Astrocyte of the spinal cord (primary cell): ENCODE measurements around the gene AHNAK2.

Source experiments
- DNase-seq: peaks from one replicate; pipeline ENCODE4 v3.0.0; 2011; ENCODE audit warnings: low read depth, low spot score
- H3K4me3 ChIP-seq: 2 replicates; pipeline ENCODE4 v1.5.1; 2011; ENCODE audit warnings: low read depth, mild to moderate bottlenecking, low read length, moderate library complexity
- in situ Hi-C: cut with HindIII; loops from 2 replicates; pipeline ENCODE4 v1.10.0; 2017; ENCODE audit warnings: low sequenced_read_pairs
- TF ChIP-seq, protein P1 (sequence below): IDR thresholded peaks from 2 replicates; pipeline ENCODE4 v1.5.1; 2012; ENCODE audit warnings: low read depth, mild to moderate bottlenecking, low read length, inconsistent platforms

The AHNAK2 gene

DNA sequence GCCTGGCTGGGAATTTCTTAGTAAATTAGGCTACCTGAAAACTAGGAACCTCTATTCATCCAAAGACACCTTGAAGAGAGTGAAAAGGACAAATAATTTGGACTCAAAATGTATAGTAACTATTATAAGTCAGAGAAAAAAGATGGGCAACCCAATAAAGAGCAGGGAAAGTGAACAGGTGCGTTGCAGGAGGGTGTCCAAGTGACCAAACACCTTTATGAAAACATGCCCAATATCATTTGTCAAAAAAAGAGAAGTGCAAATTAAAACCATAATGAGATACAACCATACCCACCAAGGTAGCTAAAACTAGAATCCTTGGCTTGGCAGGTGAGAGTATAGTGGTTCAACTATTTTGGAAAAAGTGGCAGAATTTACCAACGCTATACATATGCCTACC lies 78.4 kb downstream of the AHNAK2 start:
- in situ Hi-C loops, result no loop called here
- no peak for DNase-seq
- TF ChIP-seq, protein P1, sequence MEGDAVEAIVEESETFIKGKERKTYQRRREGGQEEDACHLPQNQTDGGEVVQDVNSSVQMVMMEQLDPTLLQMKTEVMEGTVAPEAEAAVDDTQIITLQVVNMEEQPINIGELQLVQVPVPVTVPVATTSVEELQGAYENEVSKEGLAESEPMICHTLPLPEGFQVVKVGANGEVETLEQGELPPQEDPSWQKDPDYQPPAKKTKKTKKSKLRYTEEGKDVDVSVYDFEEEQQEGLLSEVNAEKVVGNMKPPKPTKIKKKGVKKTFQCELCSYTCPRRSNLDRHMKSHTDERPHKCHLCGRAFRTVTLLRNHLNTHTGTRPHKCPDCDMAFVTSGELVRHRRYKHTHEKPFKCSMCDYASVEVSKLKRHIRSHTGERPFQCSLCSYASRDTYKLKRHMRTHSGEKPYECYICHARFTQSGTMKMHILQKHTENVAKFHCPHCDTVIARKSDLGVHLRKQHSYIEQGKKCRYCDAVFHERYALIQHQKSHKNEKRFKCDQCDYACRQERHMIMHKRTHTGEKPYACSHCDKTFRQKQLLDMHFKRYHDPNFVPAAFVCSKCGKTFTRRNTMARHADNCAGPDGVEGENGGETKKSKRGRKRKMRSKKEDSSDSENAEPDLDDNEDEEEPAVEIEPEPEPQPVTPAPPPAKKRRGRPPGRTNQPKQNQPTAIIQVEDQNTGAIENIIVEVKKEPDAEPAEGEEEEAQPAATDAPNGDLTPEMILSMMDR, result no peak
- no peak overlapping the region for H3K4me3 ChIP-seq

DNA sequence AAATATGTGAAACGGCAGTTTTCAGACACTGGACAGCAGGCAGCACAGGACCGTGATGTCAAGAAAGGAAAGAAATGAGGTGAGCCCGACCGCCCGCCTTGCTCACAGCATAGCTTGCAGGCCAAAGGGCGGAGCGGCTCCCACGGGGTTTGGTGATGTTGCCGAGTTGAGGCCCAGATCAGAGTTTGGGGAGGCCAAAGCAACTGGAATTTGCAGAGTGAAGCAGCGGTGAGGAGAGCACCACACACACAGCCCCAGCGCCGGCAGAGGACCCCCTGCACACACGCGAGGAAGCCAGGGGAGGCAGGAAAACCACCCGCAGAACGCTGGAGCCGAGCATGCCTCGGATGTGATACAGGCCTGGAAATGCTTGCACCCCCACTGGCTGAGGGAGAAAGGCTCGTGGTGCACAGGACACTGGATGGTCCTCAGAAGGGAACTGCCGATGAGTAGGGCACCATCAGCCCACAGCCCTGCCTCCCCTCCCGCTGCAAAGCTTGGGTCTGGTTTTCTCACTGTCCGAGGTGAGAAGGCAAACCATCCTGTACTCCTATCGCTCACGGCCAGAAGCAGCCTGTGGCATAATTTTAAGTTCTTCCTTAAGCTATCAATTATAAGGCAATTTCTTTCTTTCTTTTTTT lies 79.2 kb downstream of the AHNAK2 start:
- no peak for DNase-seq
- H3K4me3 ChIP-seq, result no peak overlapping the region
- TF ChIP-seq, protein P1, result no peak
- in situ Hi-C loops, result no loop called here

- TF ChIP-seq, protein P1, result no peak
- no peak for DNase-seq
- in situ Hi-C loops, result no loop called here
- no peak overlapping the region for H3K4me3 ChIP-seq
Measured at GRCh38 chr14:104898195-104898558, 80.0 kb downstream of the AHNAK2 start.

GRCh38 chr14:104897330-104898194 lies 80.6 kb downstream of the AHNAK2 start:
- DNase-seq, result no peak
- TF ChIP-seq, protein P1, result no peak
- no peak overlapping the region for H3K4me3 ChIP-seq
- in situ Hi-C loops, result no loop called here

DNA sequence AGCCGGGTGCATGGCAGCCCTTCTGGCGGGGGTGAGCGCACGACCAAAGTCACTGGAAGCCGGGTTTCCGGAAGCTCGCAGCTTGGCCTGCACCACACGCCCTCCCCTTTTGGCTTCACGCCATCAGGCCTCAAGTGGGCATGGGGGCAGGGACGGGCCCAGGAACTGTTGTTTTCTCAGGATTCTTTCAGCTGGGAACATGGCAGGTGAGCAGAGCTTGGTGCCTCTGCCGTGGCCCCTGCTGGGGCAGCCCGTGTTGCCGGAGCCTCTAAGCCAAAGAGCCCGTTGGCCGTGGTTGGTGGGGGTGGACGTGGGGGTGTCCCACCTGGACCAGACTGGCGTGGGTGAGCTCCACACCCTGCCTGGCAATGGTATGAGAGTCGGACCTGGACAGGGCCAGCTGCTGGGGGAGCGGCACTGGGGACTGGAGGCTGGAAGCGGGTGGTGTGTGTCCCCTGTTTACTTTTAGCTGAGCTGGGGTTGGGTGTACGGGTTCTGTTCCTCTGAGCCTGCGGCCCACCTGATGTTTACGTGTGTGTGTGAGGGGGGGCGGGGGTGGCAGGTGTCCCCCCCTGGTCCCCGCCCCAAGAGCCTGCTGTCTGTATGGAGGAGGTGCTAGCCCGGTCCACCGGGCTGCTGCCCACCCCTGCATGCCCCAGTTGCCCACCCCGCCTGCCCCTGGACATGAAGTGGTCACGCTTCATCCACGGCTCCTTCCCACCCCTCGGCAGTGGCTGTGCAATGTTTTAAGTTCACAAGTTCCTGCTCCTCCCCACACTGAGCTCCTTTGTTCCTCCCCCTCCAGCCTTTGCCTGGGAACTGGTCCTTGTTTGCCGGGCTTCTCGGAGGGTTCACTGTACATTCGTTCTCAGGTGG lies 82.2 kb downstream of the AHNAK2 start:
- DNase-seq, result no peak
- in situ Hi-C loops, result no loop called here
- TF ChIP-seq, protein P1, result no peak
- no peak overlapping the region for H3K4me3 ChIP-seq

DNA sequence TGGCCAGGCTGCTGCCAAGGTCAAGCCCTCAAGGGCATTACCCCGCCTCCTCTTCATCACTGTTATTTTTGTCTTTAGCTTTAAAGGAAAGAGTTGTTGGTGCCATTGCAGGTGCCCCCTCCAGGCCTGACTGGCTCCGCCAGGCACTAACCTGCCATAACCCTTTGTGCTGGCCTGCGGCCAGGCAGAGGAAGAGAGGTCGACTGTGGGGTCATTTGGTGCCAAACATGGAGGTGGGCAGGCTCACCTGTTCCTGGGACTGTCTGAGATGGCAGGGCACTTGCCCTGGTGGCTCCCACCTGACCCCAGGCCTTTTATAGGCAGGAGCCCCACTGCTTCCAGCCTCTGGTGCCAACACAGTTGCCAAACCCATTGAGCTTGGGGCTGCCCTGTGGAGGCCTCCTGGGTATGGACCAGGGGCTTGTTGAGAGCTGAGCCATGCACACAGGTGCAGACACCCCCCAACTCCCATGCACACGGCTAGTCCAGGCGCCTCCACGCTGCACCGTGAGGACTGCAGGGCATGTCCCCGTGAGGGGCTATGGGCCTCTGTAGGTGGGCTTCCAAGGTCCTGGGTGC lies 82.9 kb downstream of the AHNAK2 start:
- DNase-seq, result no peak
- TF ChIP-seq, protein P1, result no peak
- in situ Hi-C loops, result no loop called here
- H3K4me3 ChIP-seq, result no peak overlapping the region
